Stomach (tissue), 4 donors: ENCODE data around the gene NANS.

Experiments
- CTCF ChIP-seq, 7 experiments: fragments of 450-650 bp in 4 of 7; fragments of 200-600 bp in 3 of 7; sonication (generic) in 3 of 7; IDR thresholded peaks; one replicate each; pipeline ENCODE4 v1.5.1; 2016 to 2019; ENCODE audit warnings: antibody characterized with exemption in 7 of 7, control low read depth in 2 of 7, mild to moderate bottlenecking in 1 of 7
- EP300 ChIP-seq: sonication (generic); formaldehyde crosslinking; IDR thresholded peaks from one replicate; pipeline ENCODE4 v1.6.1; 2017; ENCODE audit warnings: antibody characterized with exemption
- POLR2AphosphoS5 ChIP-seq, 3 donors: sonication (generic); formaldehyde crosslinking; IDR thresholded peaks; one replicate each; pipeline ENCODE4 v1.6.1; 2016; ENCODE audit warnings: antibody characterized with exemption in 3 of 3

GRCh38 chr9:98100456-98100855, 43.9 kb downstream of the NANS start:
- TF ChIP-seq CTCF (IDR thresholded peaks at IDR 0.05) (no peak), POLR2AphosphoS5 (IDR thresholded peaks at IDR 0.05) (no peak), EP300 (no peak)
